ENCODE data around the gene TNNT2.

TNNT2 gene

GRCh38 chr1:201331166-201331565, 46.3 kb downstream of the TNNT2 start:
- DNase-seq: no peak

- DNase-seq: no peak
Observed at GRCh38 chr1:201330541-201330940, 46.9 kb downstream of the TNNT2 start.

GRCh38 chr1:201329801-201330200, 47.7 kb downstream of the TNNT2 start:
- no peak for DNase-seq

GRCh38 chr1:201329286-201329685, 48.2 kb downstream of the TNNT2 start:
- peak; percentile 42 for DNase-seq

- DNase-seq: no peak
Observed at GRCh38 chr1:201328576-201328975, 48.9 kb downstream of the TNNT2 start.

- DNase-seq: no peak
Observed at GRCh38 chr1:201327687-201328240, 49.7 kb downstream of the TNNT2 start.

GRCh38 chr1:201326710-201327109, 50.8 kb downstream of the TNNT2 start:
- no peak for DNase-seq

GRCh38 chr1:201325678-201326060, 51.8 kb downstream of the TNNT2 start:
- DNase-seq: no peak

GRCh38 chr1:201324821-201325677, 52.4 kb downstream of the TNNT2 start:
- DNase-seq: no peak

GRCh38 chr1:201324306-201324705, 53.2 kb downstream of the TNNT2 start:
- no peak for DNase-seq

GRCh38 chr1:201322653-201323510, 54.6 kb downstream of the TNNT2 start:
- DNase-seq: no peak

GRCh38 chr1:201321826-201322390, 55.6 kb downstream of the TNNT2 start:
- DNase-seq: no peak

- DNase-seq: no peak
Observed at GRCh38 chr1:201320168-201320788, 57.2 kb downstream of the TNNT2 start.

- no peak for DNase-seq
Observed at GRCh38 chr1:201319631-201320030, 57.8 kb downstream of the TNNT2 start.

GRCh38 chr1:201318504-201319340, 58.8 kb downstream of the TNNT2 start:
- no peak for DNase-seq

GRCh38 chr1:201317551-201317950, 59.9 kb downstream of the TNNT2 start:
- no peak for DNase-seq

GRCh38 chr1:201316556-201316955, 60.9 kb downstream of the TNNT2 start:
- DNase-seq: no peak

GRCh38 chr1:201313086-201313485, 64.4 kb downstream of the TNNT2 start:
- no peak for DNase-seq

- no peak for DNase-seq
Observed at GRCh38 chr1:201312298-201312697, 65.2 kb downstream of the TNNT2 start.

GRCh38 chr1:201311356-201312011, 66.0 kb downstream of the TNNT2 start:
- no peak for DNase-seq

GRCh38 chr1:201310986-201311355, 66.5 kb downstream of the TNNT2 start:
- no peak for DNase-seq

Measured in fibroblast of skin of abdomen (primary cell).